ENCODE data around the gene PROX1.

Gene PROX1

DNA sequence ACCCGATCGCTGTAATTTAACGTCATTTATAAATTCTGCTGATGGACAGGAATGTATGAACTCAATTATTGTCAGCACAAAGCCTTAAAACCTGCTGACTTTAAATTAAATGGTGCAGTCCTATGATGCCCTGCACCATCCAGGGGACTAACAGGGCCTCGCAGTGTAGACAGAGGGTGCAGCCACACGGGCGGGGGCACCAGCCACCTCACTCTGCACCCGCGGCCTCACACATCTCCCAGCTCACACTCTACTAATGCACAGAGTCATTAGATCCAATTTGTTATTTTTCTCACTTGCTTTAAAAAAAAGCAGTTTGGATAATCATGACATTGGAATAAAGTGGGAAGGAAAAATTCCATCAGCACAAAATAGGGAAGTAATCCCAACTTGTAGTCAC, 49.7 kb downstream of the PROX1 start:
- Histone ChIP-seq H4K12ac (ENCODE audit: low read depth, low read length) (no peak overlapping the region), H3K14ac (ENCODE audit: low read length) (no peak overlapping the region), H3K9me3 (ENCODE audit: insufficient read depth, low read depth, low read length) (no peaks in the 10 kb centered on the region), H2AK5ac (ENCODE audit: low read length) (no peak overlapping the region), H3K27me3 (ENCODE audit: insufficient read depth, low read length) (no peaks in the 10 kb centered on the region), H3K79me1 (ENCODE audit: low read length) (no peaks in the 10 kb centered on the region), H2BK5ac (ENCODE audit: low read depth, low read length, poor library complexity) (no peak overlapping the region), H3K4me1 (ENCODE audit: control insufficient read depth in 1 of 2, insufficient read depth in 2 of 2, low read length in 2 of 2) (no peaks in the 10 kb centered on the region), H3K23ac (ENCODE audit: low read length) (no peak overlapping the region), H3K79me2 (ENCODE audit: control insufficient read depth, insufficient read depth, low read length, poor library complexity) (no peaks in the 10 kb centered on the region), H4K8ac (ENCODE audit: low read depth, low read length) (no peak overlapping the region), H4K91ac (ENCODE audit: low read depth, low read length) (no peak overlapping the region), H3K36me3 (ENCODE audit: control insufficient read depth in 1 of 2, insufficient read depth in 2 of 2, low read length in 2 of 2) (peaks cover 0 to 1% of the 10 kb centered on the region in 2 experiments), H3K4ac (ENCODE audit: low read depth, low read length) (no peak overlapping the region), H2BK120ac (ENCODE audit: insufficient read depth, low read length, poor library complexity) (no peak overlapping the region), H3K27ac (ENCODE audit: low read depth, low read length) (no peak overlapping the region), H2BK12ac (ENCODE audit: low read length) (no peak overlapping the region), H3K4me3 (ENCODE audit: low read depth, low read length) (no peak overlapping the region), H3K4me2 (ENCODE audit: low read length) (no peak overlapping the region), H2AFZ (ENCODE audit: insufficient read depth, low read length, poor library complexity) (no peak overlapping the region), H3K18ac (ENCODE audit: low read length) (no peak overlapping the region), H3K9ac (ENCODE audit: low read length) (no peak overlapping the region)
- WGBS (ENCODE audit: extremely low coverage, insufficient coverage, insufficient read length), result no CpG with 5 or more reads among the region's 8 CpGs
- DNase-seq, result no peak

DNA sequence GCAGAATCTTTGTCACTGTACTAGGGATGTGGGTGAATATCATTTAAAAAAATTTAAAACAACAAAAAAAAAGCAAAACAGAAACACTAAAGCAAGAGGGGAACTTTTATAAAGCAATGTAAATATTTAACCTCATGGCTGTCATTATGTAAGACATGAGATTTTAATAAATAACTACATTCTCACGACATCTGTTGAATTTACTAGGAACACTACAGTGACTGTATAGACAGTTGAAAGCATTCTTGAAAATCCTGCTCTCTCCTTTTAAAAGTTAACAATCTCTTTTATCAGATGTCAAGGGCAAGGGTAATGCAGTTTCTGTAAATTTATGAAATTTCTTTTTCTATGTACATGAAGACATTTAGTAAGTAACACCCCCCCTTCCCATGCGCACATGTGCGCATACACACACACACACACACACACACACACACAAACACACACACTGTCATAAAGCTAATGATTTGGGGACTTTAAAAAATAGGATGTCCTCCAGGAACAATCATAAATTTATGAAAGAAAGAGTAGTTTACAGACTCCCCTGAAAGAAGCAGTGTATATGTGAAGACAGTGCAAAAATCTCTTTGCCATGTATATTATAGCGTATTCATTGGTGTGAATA, 51.7 kb downstream of the PROX1 start:
- H4K91ac ChIP-seq (ENCODE audit: low read depth, low read length), result no peak overlapping the region
- peaks cover 0 to 2% of the 10 kb centered on the region in 2 experiments for H3K4me1 ChIP-seq (ENCODE audit: control insufficient read depth in 1 of 2, insufficient read depth in 2 of 2, low read length in 2 of 2)
- no peak overlapping the region for H3K18ac ChIP-seq (ENCODE audit: low read length)
- H3K9me3 ChIP-seq (ENCODE audit: insufficient read depth, low read depth, low read length), result no peaks in the 10 kb centered on the region
- no peaks in the 10 kb centered on the region for H3K79me2 ChIP-seq (ENCODE audit: control insufficient read depth, insufficient read depth, low read length, poor library complexity)
- H4K12ac ChIP-seq (ENCODE audit: low read depth, low read length), result no peak overlapping the region
- no peaks in the 10 kb centered on the region for H3K79me1 ChIP-seq (ENCODE audit: low read length)
- no peak overlapping the region for H2AK5ac ChIP-seq (ENCODE audit: low read length)
- DNase-seq, result no peak
- WGBS (ENCODE audit: extremely low coverage, insufficient coverage, insufficient read length), result no CpG with 5 or more reads among the region's 4 CpGs
- H3K4me3 ChIP-seq (ENCODE audit: low read depth, low read length), result no peak overlapping the region
- no peak overlapping the region for H3K4ac ChIP-seq (ENCODE audit: low read depth, low read length)
- H3K14ac ChIP-seq (ENCODE audit: low read length), result no peak overlapping the region
- H2BK5ac ChIP-seq (ENCODE audit: low read depth, low read length, poor library complexity), result no peak overlapping the region
- no peak overlapping the region for H2BK12ac ChIP-seq (ENCODE audit: low read length)
- no peaks in the 10 kb centered on the region for H3K36me3 ChIP-seq (ENCODE audit: control insufficient read depth in 1 of 2, insufficient read depth in 2 of 2, low read length in 2 of 2)
- no peak overlapping the region for H3K9ac ChIP-seq (ENCODE audit: low read length)
- no peak overlapping the region for H3K4me2 ChIP-seq (ENCODE audit: low read length)
- no peak overlapping the region for H4K8ac ChIP-seq (ENCODE audit: low read depth, low read length)
- no peaks in the 10 kb centered on the region for H3K27me3 ChIP-seq (ENCODE audit: insufficient read depth, low read length)
- no peak overlapping the region for H2AFZ ChIP-seq (ENCODE audit: insufficient read depth, low read length, poor library complexity)
- H2BK120ac ChIP-seq (ENCODE audit: insufficient read depth, low read length, poor library complexity), result no peak overlapping the region
- no peak overlapping the region for H3K27ac ChIP-seq (ENCODE audit: low read depth, low read length)
- H3K23ac ChIP-seq (ENCODE audit: low read length), result no peak overlapping the region

DNA sequence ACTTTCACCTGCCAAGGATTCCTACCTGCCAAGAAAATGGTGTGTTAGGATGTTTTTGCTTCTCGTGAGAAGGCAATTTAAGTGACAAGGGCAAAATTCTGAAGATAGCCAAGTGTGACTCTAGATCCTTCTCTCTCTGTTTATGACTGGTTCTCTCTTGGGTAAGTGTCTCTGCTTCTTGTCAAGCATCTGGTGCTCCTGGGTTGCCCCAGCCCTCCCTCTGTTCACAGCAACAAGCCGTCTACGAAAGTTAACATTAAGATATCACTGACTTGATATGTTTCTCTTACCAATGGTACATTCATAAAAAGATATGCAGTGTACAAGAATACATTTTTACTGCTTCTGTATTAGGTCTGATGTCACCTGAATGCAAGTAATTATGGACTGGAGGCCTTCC, 55.4 kb downstream of the PROX1 start:
- peaks cover 0 to 2% of the 10 kb centered on the region in 2 experiments for H3K4me1 ChIP-seq (ENCODE audit: control insufficient read depth in 1 of 2, insufficient read depth in 2 of 2, low read length in 2 of 2)
- H3K9me3 ChIP-seq (ENCODE audit: insufficient read depth, low read depth, low read length), result no peaks in the 10 kb centered on the region
- H3K9ac ChIP-seq (ENCODE audit: low read length), result no peak overlapping the region
- no peak overlapping the region for H3K27ac ChIP-seq (ENCODE audit: low read depth, low read length)
- H2BK12ac ChIP-seq (ENCODE audit: low read length), result no peak overlapping the region
- no peak overlapping the region for H3K4me3 ChIP-seq (ENCODE audit: low read depth, low read length)
- no peak overlapping the region for H2AFZ ChIP-seq (ENCODE audit: insufficient read depth, low read length, poor library complexity)
- no peak overlapping the region for H4K91ac ChIP-seq (ENCODE audit: low read depth, low read length)
- no peaks in the 10 kb centered on the region for H3K79me1 ChIP-seq (ENCODE audit: low read length)
- no peak overlapping the region for H3K4me2 ChIP-seq (ENCODE audit: low read length)
- no peak overlapping the region for H2BK5ac ChIP-seq (ENCODE audit: low read depth, low read length, poor library complexity)
- no peak overlapping the region for H3K18ac ChIP-seq (ENCODE audit: low read length)
- H3K23ac ChIP-seq (ENCODE audit: low read length), result no peak overlapping the region
- H3K79me2 ChIP-seq (ENCODE audit: control insufficient read depth, insufficient read depth, low read length, poor library complexity), result no peaks in the 10 kb centered on the region
- H3K36me3 ChIP-seq (ENCODE audit: control insufficient read depth in 1 of 2, insufficient read depth in 2 of 2, low read length in 2 of 2), result no peaks in the 10 kb centered on the region
- no peak overlapping the region for H2AK5ac ChIP-seq (ENCODE audit: low read length)
- no peak overlapping the region for H3K4ac ChIP-seq (ENCODE audit: low read depth, low read length)
- no peak overlapping the region for H4K12ac ChIP-seq (ENCODE audit: low read depth, low read length)
- no peak overlapping the region for H4K8ac ChIP-seq (ENCODE audit: low read depth, low read length)
- DNase-seq, result no peak
- H3K27me3 ChIP-seq (ENCODE audit: insufficient read depth, low read length), result no peaks in the 10 kb centered on the region
- no peak overlapping the region for H2BK120ac ChIP-seq (ENCODE audit: insufficient read depth, low read length, poor library complexity)
- H3K14ac ChIP-seq (ENCODE audit: low read length), result no peak overlapping the region
- no CpG with 5 or more reads among the region's 3 CpGs for WGBS (ENCODE audit: extremely low coverage, insufficient coverage, insufficient read length)

DNA sequence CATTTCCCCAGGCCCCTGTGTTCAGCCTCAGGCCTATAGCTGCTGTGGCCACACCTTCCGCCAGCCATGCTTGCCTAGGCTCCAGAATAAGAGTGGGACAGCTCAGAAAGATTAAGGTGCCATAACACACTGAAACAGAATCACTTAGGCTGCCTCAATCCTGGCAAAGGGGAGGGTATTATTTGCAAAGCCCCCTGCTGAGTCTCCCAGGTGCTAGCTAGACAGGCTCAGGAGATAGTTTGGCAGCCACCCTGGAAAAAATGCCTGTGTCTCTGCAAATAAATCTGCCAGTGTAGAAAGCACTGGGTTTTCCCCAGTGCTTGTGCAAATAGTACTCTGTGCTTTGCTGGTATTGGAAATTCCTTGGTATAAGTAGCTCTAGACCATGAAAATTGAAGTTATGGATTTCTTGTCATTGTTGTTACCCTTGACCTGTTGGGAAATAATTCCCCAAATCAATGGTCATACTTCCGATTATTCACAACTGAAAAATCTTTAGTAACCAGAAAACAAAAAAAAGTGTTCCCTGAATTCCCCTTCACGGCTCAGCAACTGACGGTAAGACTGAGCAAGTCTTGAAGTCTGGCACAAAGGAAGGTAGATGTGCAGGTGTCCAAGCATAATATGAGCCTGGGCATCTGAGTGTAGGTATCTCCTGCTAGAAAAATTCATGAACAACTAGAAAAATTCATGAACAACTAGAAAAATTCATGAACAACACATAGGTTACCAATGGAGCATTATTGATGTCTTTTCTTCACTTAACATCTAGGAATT, 56.9 kb downstream of the PROX1 start:
- no CpG with 5 or more reads among the region's 4 CpGs for WGBS (ENCODE audit: extremely low coverage, insufficient coverage, insufficient read length)

More for the DNA sequence above, 56.9 kb downstream of the PROX1 start:
- Histone ChIP-seq H2BK5ac (ENCODE audit: low read depth, low read length, poor library complexity) (no peak overlapping the region), H3K9me3 (ENCODE audit: insufficient read depth, low read depth, low read length) (no peaks in the 10 kb centered on the region), H3K18ac (ENCODE audit: low read length) (no peak overlapping the region), H3K9ac (ENCODE audit: low read length) (no peak overlapping the region), H3K27ac (ENCODE audit: low read depth, low read length) (no peak overlapping the region), H3K14ac (ENCODE audit: low read length) (no peak overlapping the region), H3K27me3 (ENCODE audit: insufficient read depth, low read length) (no peaks in the 10 kb centered on the region), H3K79me2 (ENCODE audit: control insufficient read depth, insufficient read depth, low read length, poor library complexity) (no peaks in the 10 kb centered on the region), H4K12ac (ENCODE audit: low read depth, low read length) (no peak overlapping the region), H2BK12ac (ENCODE audit: low read length) (no peak overlapping the region), H2AK5ac (ENCODE audit: low read length) (no peak overlapping the region), H4K8ac (ENCODE audit: low read depth, low read length) (no peak overlapping the region), H3K23ac (ENCODE audit: low read length) (peak overlapping the region; percentile 31), H3K4ac (ENCODE audit: low read depth, low read length) (no peak overlapping the region), H3K36me3 (ENCODE audit: control insufficient read depth in 1 of 2, insufficient read depth in 2 of 2, low read length in 2 of 2) (no peaks in the 10 kb centered on the region), H3K4me2 (ENCODE audit: low read length) (no peak overlapping the region), H3K79me1 (ENCODE audit: low read length) (no peaks in the 10 kb centered on the region), H3K4me1 (ENCODE audit: control insufficient read depth in 1 of 2, insufficient read depth in 2 of 2, low read length in 2 of 2) (peaks cover 0 to 2% of the 10 kb centered on the region in 2 experiments), H2BK120ac (ENCODE audit: insufficient read depth, low read length, poor library complexity) (no peak overlapping the region), H2AFZ (ENCODE audit: insufficient read depth, low read length, poor library complexity) (no peak overlapping the region), H4K91ac (ENCODE audit: low read depth, low read length) (no peak overlapping the region), H3K4me3 (ENCODE audit: low read depth, low read length) (no peak overlapping the region)
- DNase-seq, result no peak

Data from trophoblast cell (in vitro differentiated cells and primary cell).